GM19455 (cell line): ENCODE measurements around the gene TUBA1A.
"Not testable (repeated sequence)": the region's sequence is repeated elsewhere in the genome, so short reads cannot be mapped to it uniquely, and the experiment has no call there.

Experiments
- ATAC-seq: cut with Tn5 transposase; IDR thresholded peaks from one replicate; pipeline ENCODE4 v1.9.1; 2021; ENCODE audit not compliant: unreplicated experiment

TUBA1A gene

GRCh38 chr12:49160399-49160798 is 28.5 kb downstream of the TUBA1A start:
- ATAC-seq, result no peak

DNA sequence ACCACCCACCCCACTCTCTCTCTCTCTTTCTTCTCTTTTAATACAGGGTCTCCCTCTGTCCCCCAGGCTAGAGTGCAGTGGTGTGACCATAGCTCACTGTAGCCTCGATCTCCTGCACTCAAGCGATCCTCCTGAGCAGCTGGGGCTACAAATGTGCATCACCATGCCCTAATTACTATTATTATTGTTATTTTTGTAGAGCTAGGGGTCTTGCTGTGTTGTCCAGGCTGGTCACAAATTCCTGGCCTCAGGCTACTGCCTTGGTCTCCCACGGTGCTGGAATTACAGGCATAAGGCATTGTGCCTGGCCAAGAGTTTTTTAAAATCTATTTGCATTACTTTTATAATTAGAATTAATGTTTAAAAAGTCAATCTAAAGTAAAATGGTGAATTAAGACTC is 34.7 kb downstream of the TUBA1A start:
- no peak for ATAC-seq

DNA sequence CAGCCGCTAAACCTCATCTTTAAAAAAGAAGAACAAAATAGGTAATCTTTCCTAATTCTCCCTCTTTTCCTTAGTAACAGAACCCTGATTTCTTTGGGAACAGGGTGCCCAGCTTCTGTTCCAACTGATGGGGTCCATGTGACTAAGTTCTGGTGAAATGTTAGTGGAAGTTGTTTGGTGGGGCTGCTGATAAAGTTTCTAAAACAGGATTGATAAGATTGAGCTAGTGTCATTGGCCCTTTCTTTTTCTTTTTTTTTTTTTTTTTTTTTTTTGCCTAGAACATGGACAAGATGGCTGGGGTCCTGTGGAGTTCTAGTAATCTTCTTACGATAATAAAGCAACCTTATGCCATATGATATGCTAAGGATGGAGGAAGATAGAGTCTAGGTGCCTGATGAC is 41.5 kb downstream of the TUBA1A start:
- ATAC-seq, result no peak

DNA sequence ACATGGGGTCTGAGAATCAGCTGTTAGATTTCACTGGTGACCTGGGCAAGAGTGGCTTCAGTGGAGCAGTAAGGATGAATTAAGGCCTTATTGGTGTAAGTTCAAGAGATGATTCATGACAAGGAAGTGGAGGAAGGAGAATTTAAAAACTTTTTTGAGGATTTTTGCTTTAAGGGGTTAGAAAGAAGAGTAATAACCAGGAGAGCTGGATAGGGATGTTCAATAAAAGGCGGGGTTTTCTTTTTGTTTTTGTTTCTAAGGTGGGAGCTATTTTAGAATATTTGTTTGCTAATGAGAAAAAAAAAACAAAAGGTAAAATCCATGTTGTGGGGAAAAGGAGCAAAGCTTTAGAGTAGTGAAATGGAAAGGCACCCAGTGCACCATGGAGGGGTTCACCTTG is 42.5 kb downstream of the TUBA1A start:
- ATAC-seq, result no peak

DNA sequence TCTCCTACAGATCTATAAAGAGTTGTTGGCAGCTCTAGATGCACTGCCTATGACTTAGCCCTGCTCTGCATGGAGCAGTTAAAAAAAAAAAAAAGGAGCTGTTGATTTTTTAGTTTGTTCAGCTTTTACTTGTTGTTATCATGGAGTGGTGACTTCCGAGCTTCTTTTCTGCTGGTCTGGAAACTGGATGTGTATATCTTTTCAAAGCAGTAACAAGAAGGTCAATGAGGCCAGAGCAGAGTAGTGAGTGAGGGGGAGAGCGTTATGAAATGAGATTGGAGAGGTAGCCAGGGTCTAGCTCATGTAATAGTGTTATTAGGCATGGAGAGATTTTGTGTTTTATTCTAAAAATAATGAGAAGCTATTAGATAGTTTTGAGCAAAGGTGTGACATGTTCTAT is 44.5 kb downstream of the TUBA1A start:
- no peak for ATAC-seq

- no peak for ATAC-seq
These were observed 49.9 kb downstream of the TUBA1A start for GRCh38 chr12:49138999-49139398.

DNA sequence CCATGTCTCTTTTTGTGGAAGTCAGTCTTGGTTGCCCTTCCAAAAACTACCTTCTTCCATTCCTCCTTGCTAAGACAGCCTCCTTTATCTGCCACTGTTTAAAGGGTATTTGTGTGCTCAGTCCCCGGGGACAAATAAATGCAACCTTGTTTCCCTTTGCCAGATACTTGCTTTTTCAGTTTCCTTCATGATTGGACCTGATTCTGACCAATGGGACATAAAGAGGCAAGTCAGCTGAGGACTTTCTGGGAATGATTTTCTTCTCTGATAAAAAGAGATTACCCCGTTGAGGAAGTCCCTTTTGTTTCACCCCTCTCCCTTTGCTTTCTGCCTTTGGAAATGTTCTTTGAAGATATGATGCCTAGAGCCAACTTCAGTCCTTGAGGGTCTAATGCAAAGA is 50.3 kb downstream of the TUBA1A start:
- no peak for ATAC-seq

GRCh38 chr12:49137476-49137875 is 51.4 kb downstream of the TUBA1A start:
- ATAC-seq, result no peak

- not testable (repeated sequence) for ATAC-seq
These were observed 51.9 kb downstream of the TUBA1A start for GRCh38 chr12:49136997-49137396.
